Endothelial cell of umbilical vein (primary cell): ENCODE results near the gene ZNF415.

Source experiments
- FOS ChIP-seq: IDR thresholded peaks from 2 replicates; pipeline ENCODE4 v1.6.1; 2011; ENCODE audit warnings: mild to moderate bottlenecking, low read length, moderate library complexity, borderline replicate concordance; ENCODE audit not compliant: insufficient read depth
- TF ChIP-seq, protein P1 (sequence below), 2 donors: IDR thresholded peaks; 1 replicate in 1 of 2; 2 replicates in 1 of 2; pipeline ENCODE4 v1.5.1; 2011; ENCODE audit warnings: low read length in 2 of 2, mild to moderate bottlenecking in 2 of 2, moderate library complexity in 2 of 2, control low read depth in 1 of 2, inconsistent platforms in 1 of 2, low read depth in 1 of 2; ENCODE audit not compliant: insufficient read depth in 1 of 2; ENCODE audit errors: extremely low read depth in 1 of 2

DNA sequence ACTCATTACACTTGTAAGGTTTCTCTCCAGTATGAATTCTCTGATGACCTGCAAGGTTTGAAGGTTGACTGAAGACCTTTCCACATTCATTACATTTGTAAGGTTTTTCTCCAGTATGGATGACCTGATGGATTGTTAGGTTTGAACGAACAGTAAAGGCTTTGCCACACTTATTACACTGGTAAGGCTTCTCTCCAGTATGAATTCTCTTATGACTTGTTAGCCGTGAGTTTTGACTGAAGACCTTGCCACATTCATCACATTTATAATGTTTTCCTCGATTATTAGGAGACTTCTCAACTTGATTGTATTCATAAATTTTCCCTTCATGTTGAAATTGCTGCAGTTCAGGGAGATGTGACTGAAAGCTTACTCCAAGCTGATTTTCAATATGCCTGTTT is 33.0 kb upstream of the ZNF415 start:
- no peak for TF ChIP-seq FOS
- TF ChIP-seq, protein P1, sequence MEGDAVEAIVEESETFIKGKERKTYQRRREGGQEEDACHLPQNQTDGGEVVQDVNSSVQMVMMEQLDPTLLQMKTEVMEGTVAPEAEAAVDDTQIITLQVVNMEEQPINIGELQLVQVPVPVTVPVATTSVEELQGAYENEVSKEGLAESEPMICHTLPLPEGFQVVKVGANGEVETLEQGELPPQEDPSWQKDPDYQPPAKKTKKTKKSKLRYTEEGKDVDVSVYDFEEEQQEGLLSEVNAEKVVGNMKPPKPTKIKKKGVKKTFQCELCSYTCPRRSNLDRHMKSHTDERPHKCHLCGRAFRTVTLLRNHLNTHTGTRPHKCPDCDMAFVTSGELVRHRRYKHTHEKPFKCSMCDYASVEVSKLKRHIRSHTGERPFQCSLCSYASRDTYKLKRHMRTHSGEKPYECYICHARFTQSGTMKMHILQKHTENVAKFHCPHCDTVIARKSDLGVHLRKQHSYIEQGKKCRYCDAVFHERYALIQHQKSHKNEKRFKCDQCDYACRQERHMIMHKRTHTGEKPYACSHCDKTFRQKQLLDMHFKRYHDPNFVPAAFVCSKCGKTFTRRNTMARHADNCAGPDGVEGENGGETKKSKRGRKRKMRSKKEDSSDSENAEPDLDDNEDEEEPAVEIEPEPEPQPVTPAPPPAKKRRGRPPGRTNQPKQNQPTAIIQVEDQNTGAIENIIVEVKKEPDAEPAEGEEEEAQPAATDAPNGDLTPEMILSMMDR (IDR thresholded peaks at IDR 0.05; ENCODE audit: extremely low read depth in 1 of 2, insufficient read depth in 1 of 2, low read depth in 1 of 2, low read length in 2 of 2), result no peak
